Upper lobe of right lung (tissue), 1 donor: ENCODE data around the gene CST2. TPM values are rescaled to one million over a fixed set of nuclear protein-coding genes. Genes with fewer than 3 reads are reported as not detected.
"Not testable (repeated sequence)": the region's sequence is repeated elsewhere in the genome, so short reads cannot be mapped to it uniquely, and the experiment has no call there.

Experiments
- ATAC-seq: fragments of 200-7000 bp; cut with Tn5 transposase; one replicate; pipeline ENCODE4 v1.9.1; 2020; ENCODE audit warnings: mild to moderate bottlenecking, moderate library complexity
- DNase-seq: peaks from one replicate; pipeline ENCODE4 v3.0.0-alpha.2; 2020
- H3K27ac ChIP-seq: fragments of 200-600 bp; one replicate; pipeline ENCODE4 v1.8.0; 2022
- H3K27me3 ChIP-seq: fragments of 200-600 bp; one replicate; pipeline ENCODE4 v1.8.0; 2022; ENCODE audit warnings: mild to moderate bottlenecking
- H3K36me3 ChIP-seq: fragments of 200-600 bp; one replicate; pipeline ENCODE4 v1.8.0; 2022
- H3K4me1 ChIP-seq: fragments of 200-600 bp; one replicate; pipeline ENCODE4 v1.8.0; 2022
- H3K4me3 ChIP-seq: fragments of 200-600 bp; one replicate; pipeline ENCODE4 v1.8.0; 2022; ENCODE audit warnings: mild to moderate bottlenecking
- H3K9me3 ChIP-seq: fragments of 200-600 bp; one replicate; pipeline ENCODE4 v1.8.0; 2022
- CTCF ChIP-seq: fragments of 200-600 bp; IDR thresholded peaks from one replicate; pipeline ENCODE4 v1.8.0; 2022; ENCODE audit warnings: antibody characterized with exemption
- intact Hi-C: fragments of 100-400 bp; cut with DNase I; formaldehyde crosslinking; loops from one replicate; pipeline ENCODE4 v1.11.0; 2022
- total RNA-seq: library from RNA; stranded (reverse); fragmentation: NEBNext Ultra II Directional; extraction: Animal tissue kit (Norgen Biotek cat#: 25700); gene quantifications from one replicate; pipeline ENCODE4 v1.2.1, GENCODE V29; 2021
- donor health status: DM: no; HTN: yes; CAD: no; lungs with severe emphysema.

Gene CST2
- total RNA-seq, 1 donor from 2014 or later, result not detected

GRCh38 chr20:23782366-23782983, 44.1 kb downstream of the CST2 start:
- no peaks in the 10 kb centered on the region for H3K4me1 ChIP-seq
- intact Hi-C loops, result no loop called here
- TF ChIP-seq CTCF, result peak; percentile 63
- no peaks in the 10 kb centered on the region for H3K36me3 ChIP-seq
- ATAC-seq (peak; percentile 92), DNase-seq (no peak)
- no peak overlapping the region for H3K4me3 ChIP-seq
- no peak overlapping the region for H3K27ac ChIP-seq
- no peaks in the 10 kb centered on the region for H3K27me3 ChIP-seq
- no peaks in the 10 kb centered on the region for H3K9me3 ChIP-seq

DNA sequence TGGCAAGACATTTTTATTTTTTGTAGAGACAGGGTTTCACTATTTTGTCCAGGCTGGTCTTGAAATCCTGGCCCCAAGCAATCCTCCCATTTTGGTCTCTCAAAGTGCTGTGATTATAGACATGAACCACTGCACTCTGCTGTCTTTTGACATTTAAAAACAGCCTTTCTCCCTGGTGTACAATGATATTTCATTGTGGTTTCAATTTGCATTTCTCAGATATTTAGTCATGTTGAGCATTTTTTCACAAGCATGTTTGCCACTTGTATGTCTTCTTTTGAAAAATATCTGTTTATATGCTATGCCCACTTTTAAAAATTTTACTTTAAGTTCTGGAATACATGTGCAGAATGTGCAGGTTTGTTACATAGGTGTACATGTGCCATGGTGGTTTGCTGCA, 47.9 kb downstream of the CST2 start:
- H3K9me3 ChIP-seq, H3K4me3 ChIP-seq: not testable (repeated sequence)

DNA sequence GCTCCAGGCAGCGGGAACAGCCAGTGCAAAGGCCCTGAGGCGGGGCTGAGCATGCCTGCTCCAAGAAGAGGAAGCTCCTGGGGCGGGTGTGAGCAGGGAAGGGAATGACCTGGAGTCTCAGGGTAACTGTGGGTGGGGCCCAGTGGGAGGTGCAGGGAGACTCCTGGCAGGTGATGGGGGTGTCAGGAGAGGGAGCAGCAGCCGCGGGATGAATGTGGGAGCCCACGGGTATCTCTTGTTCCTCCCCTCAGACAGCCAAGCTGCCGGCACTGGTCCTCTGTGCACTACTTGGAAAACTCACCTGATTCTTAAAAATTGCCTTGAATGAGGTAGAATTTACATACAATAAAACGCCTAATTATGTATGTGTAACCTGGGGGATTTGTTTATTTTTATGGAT, 49.1 kb downstream of the CST2 start:
- H3K9me3 ChIP-seq, H3K4me3 ChIP-seq, H3K27me3 ChIP-seq, H3K36me3 ChIP-seq, H3K27ac ChIP-seq, intact Hi-C loops, ATAC-seq, DNase-seq, H3K4me1 ChIP-seq: not testable (repeated sequence)

More for the DNA sequence above, 47.9 kb downstream of the CST2 start:
- H3K4me1 ChIP-seq, intact Hi-C loops, H3K27ac ChIP-seq, H3K36me3 ChIP-seq, ATAC-seq, DNase-seq, H3K27me3 ChIP-seq: not testable (repeated sequence)

DNA sequence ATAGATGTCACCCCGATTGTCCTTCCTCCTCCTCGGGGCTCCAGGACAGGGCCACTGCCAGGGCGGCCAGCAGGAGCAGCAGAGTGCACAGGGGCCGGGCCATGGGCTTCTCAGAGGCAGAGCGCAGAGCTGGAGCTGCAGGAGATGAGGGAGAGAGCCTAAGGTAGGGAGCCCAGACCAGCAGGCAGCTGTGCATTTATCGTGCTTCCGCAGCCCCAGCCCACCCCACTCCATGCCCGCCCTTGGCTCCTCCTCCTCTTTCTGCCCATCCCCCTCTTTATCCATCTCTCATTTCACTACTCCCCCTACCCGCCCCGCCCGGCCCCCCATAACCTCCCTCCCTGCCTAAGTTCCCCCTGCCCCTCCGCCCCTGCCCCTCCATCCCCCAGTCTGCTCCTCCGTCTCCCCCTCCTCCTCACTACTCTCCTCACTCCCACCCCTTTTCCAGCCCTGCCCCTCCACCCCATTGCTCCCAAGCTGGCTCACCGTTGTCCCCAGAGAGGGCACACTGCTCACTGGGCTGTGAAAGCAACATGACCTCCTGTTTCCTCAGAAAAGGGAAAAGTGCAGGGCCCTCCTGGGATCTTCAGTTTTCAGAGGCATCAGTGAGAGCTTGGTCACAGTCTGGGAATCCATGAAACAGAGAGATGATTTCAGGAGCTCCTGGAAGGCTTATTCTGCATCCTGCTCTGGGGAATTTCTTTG, 50.3 kb downstream of the CST2 start:
- no peaks in the 10 kb centered on the region for H3K36me3 ChIP-seq
- no peaks in the 10 kb centered on the region for H3K9me3 ChIP-seq
- H3K4me1 ChIP-seq, result no peaks in the 10 kb centered on the region
- H3K27me3 ChIP-seq, result no peaks in the 10 kb centered on the region
- TF ChIP-seq CTCF, result no peak
- ATAC-seq (peak; percentile 11), DNase-seq (no peak)
- no peak overlapping the region for H3K27ac ChIP-seq
- intact Hi-C loops, result no loop called here
- no peak overlapping the region for H3K4me3 ChIP-seq

DNA sequence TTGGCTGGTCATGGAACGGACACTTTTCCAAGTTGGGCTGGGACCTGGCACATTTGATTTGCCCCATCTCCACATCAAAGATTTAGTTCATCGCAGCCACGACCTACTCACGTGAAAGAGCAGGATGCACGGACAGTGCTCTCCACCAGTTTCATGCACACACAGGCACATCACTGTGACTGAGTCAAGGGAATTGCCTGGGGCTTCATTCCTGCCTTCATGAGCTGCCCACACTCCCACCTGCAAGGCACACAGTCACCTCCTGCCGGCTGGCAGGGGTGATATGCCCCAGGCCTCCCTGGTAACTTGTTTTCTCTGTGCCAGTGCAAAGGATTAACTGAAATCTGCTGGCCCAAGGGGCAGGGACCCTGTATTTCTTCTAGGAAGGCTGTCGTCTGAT, 52.4 kb downstream of the CST2 start:
- H3K27me3 ChIP-seq, result no peaks in the 10 kb centered on the region
- H3K4me1 ChIP-seq, result no peaks in the 10 kb centered on the region
- no peak overlapping the region for H3K4me3 ChIP-seq
- DNase-seq, result no peak
- TF ChIP-seq CTCF, result no peak
- no peaks in the 10 kb centered on the region for H3K36me3 ChIP-seq
- H3K9me3 ChIP-seq, result no peaks in the 10 kb centered on the region
- ATAC-seq, result no peak
- intact Hi-C loops, result no loop called here
- H3K27ac ChIP-seq, result no peak overlapping the region

Other genes starting within 250 kb of the CST2 start
- not detected for gene CST9, start 220.8 kb downstream of the CST2 start, total RNA-seq
- gene CST3, start 188.8 kb downstream of the CST2 start, total RNA-seq, result 666 TPM
- not detected for gene CST4, start 137.7 kb downstream of the CST2 start, total RNA-seq
- not detected for gene CST1, start 75.8 kb downstream of the CST2 start, total RNA-seq
- 0.55 TPM for gene CST5, start 53.0 kb upstream of the CST2 start, total RNA-seq
- 105 TPM for gene GGTLC1, start 162.1 kb upstream of the CST2 start, total RNA-seq